PC-3 (cell line): ENCODE data around the gene PCNP. TPM values are rescaled to one million over a fixed set of nuclear protein-coding genes. Genes with fewer than 3 reads are reported as not detected.
"Not testable (repeated sequence)": the region's sequence is repeated elsewhere in the genome, so short reads cannot be mapped to it uniquely, and the experiment has no call there.

Source experiments
- ATAC-seq: fragments of 200-7000 bp; cut with Tn5 transposase; 2 replicates; pipeline ENCODE4 v1.9.1; 2020; ENCODE audit warnings: mild to moderate bottlenecking, moderate library complexity
- BruUV-seq: library from RNA; stranded (reverse); fragments of 400-500 nt; replicated peaks from 2 replicates; lab custom pipeline; 2021; lab: Mats Ljungman, UMichigan
- CTCF ChIA-PET: fragments of 300-600 bp; sonication (Branson Sonifier 250); formaldehyde crosslinking; loops from one replicate; lab custom pipeline; 2022; ENCODE audit warnings: antibody characterized with exemption; lab: Charles Lee
- POLR2A ChIA-PET: fragments of 300-600 bp; sonication (Branson Sonifier 250); formaldehyde crosslinking; loops from one replicate; lab custom pipeline; 2022; ENCODE audit warnings: antibody characterized with exemption; ENCODE audit not compliant: unreplicated experiment; lab: Charles Lee
- DNase-seq: peaks from one replicate; pipeline ENCODE4 v3.0.0-alpha.2; 2015
- H2AFZ ChIP-seq: fragments of 300-600 bp; sonication (generic); 2 replicates; pipeline ENCODE4 v1.6.0; 2016; ENCODE audit warnings: antibody characterized with exemption, low read length
- H3F3A ChIP-seq: fragments of 300-600 bp; sonication (generic); one replicate; pipeline ENCODE4 v1.6.0; 2017; ENCODE audit warnings: antibody characterized with exemption, low read length, control low read depth, mild to moderate bottlenecking; ENCODE audit not compliant: unreplicated experiment
- H3K27ac ChIP-seq: fragments of 300-600 bp; sonication (generic); 2 replicates; pipeline ENCODE4 v1.5.1; 2016; ENCODE audit warnings: mild to moderate bottlenecking, low read length
- H3K27me3 ChIP-seq: fragments of 300-600 bp; sonication (generic); 2 replicates; pipeline ENCODE4 v1.6.1; 2016; ENCODE audit warnings: low read length, mixed read lengths
- H3K36me3 ChIP-seq: fragments of 300-600 bp; sonication (generic); 2 replicates; pipeline ENCODE4 v1.6.1; 2016; ENCODE audit warnings: low read depth, mixed run types, low read length, mixed read lengths
- H3K4me1 ChIP-seq: fragments of 300-600 bp; sonication (generic); 2 replicates; pipeline ENCODE4 v1.5.1; 2016; ENCODE audit warnings: low read length; ENCODE audit not compliant: insufficient read depth
- H3K4me2 ChIP-seq: fragments of 300-600 bp; sonication (generic); 2 replicates; pipeline ENCODE4 v1.6.0; 2016; ENCODE audit warnings: low read length
- H3K4me3 ChIP-seq: fragments of 300-600 bp; sonication (generic); 2 replicates; pipeline ENCODE4 v1.5.1; 2016; ENCODE audit warnings: mild to moderate bottlenecking, low read length, mixed read lengths
- H3K79me2 ChIP-seq: fragments of 300-600 bp; sonication (generic); 2 replicates; pipeline ENCODE4 v1.6.1; 2017; ENCODE audit warnings: low read length, mixed read lengths
- H3K9ac ChIP-seq: fragments of 300-600 bp; sonication (generic); 2 replicates; pipeline ENCODE4 v1.6.0; 2016; ENCODE audit warnings: mild to moderate bottlenecking, low read length
- H3K9me2 ChIP-seq: fragments of 300-600 bp; sonication (generic); replicated peaks from 2 replicates; pipeline ENCODE4 v1.6.1; 2016; ENCODE audit warnings: mixed run types, low read length, mixed read lengths
- H3K9me3 ChIP-seq: fragments of 300-600 bp; sonication (generic); 2 replicates; pipeline ENCODE4 v1.6.1; 2016; ENCODE audit warnings: low read length, mixed read lengths
- H4K20me1 ChIP-seq: fragments of 300-600 bp; sonication (generic); 2 replicates; pipeline ENCODE4 v1.6.1; 2016; ENCODE audit warnings: low read length, mixed read lengths
- CTCF ChIP-seq: fragments of 300-600 bp; sonication (generic); conservative IDR thresholded peaks from 2 replicates; pipeline ENCODE4 v1.5.1; 2017; ENCODE audit warnings: antibody characterized with exemption, low read depth, mild to moderate bottlenecking, low read length
- EZH2 ChIP-seq: fragments of 300-600 bp; sonication (generic); IDR thresholded peaks from one replicate; pipeline ENCODE4 v1.6.1; 2017; ENCODE audit warnings: antibody characterized with exemption, mild to moderate bottlenecking, low read length; ENCODE audit not compliant: unreplicated experiment
- EZH2phosphoT487 ChIP-seq: fragments of 300-600 bp; sonication (generic); IDR thresholded peaks from 2 replicates; pipeline ENCODE4 v1.6.1; 2018; ENCODE audit warnings: mild to moderate bottlenecking, antibody characterized with exemption, low read length, borderline replicate concordance
- intact Hi-C: fragments of 100-400 bp; cut with micrococcal nuclease; formaldehyde crosslinking; loops from 2 replicates; pipeline ENCODE4 v1.9.0; 2023
- total RNA-seq: library from RNA; depleted of rRNA; stranded (reverse); fragments of >200 nt; gene quantifications from 2 replicates; pipeline ENCODE4 v1.2.3, GENCODE V29; 2014

The PCNP gene
- total RNA-seq, 1 experiment from 2014 or later: 71.1 TPM

GRCh38 chr3:101629219-101629618, 55.2 kb downstream of the PCNP start:
- TF ChIP-seq EZH2 (no peak), EZH2phosphoT487 (no peak), CTCF (no peak)
- H3K9ac ChIP-seq: no peak overlapping the region
- no peaks in the 10 kb centered on the region for H3K9me2 ChIP-seq
- H3K79me2 ChIP-seq: no peaks in the 10 kb centered on the region
- BruUV-seq: no TSS peak
- no peak overlapping the region for H3K4me3 ChIP-seq
- H2AFZ ChIP-seq: no peak overlapping the region
- DNase-seq: no peak
- H3F3A ChIP-seq: no peaks in the 10 kb centered on the region
- H3K4me1 ChIP-seq: no peaks in the 10 kb centered on the region
- no peaks in the 10 kb centered on the region for H3K36me3 ChIP-seq
- ATAC-seq: no peak
- no peaks in the 10 kb centered on the region for H4K20me1 ChIP-seq
- H3K27ac ChIP-seq: no peak overlapping the region
- POLR2A ChIA-PET: no interaction called here
- no peaks in the 10 kb centered on the region for H3K9me3 ChIP-seq
- no peaks in the 10 kb centered on the region for H3K27me3 ChIP-seq
- H3K4me2 ChIP-seq: no peak overlapping the region
- CTCF ChIA-PET: no interaction called here
- intact Hi-C loops: no loop called here

GRCh38 chr3:101631098-101631796, 57.3 kb downstream of the PCNP start:
- intact Hi-C loops: loop anchor here (10.0 kb wide), 1 partner anchor 216 kb away; no protein-coding TSS in a partner anchor
- no peaks in the 10 kb centered on the region for H3K4me1 ChIP-seq
- H4K20me1 ChIP-seq: no peaks in the 10 kb centered on the region
- POLR2A ChIA-PET: no interaction called here
- no peaks in the 10 kb centered on the region for H3K9me3 ChIP-seq
- no peak overlapping the region for H3K4me2 ChIP-seq
- no peak overlapping the region for H3K9ac ChIP-seq
- H3F3A ChIP-seq: no peaks in the 10 kb centered on the region
- no peaks in the 10 kb centered on the region for H3K9me2 ChIP-seq
- no peak overlapping the region for H2AFZ ChIP-seq
- no peak for ATAC-seq
- H3K79me2 ChIP-seq: no peaks in the 10 kb centered on the region
- CTCF ChIA-PET: no interaction called here
- BruUV-seq: no TSS peak
- no peaks in the 10 kb centered on the region for H3K27me3 ChIP-seq
- TF ChIP-seq CTCF (no peak), EZH2 (no peak), EZH2phosphoT487 (no peak)
- DNase-seq: no peak
- H3K36me3 ChIP-seq: no peaks in the 10 kb centered on the region
- H3K27ac ChIP-seq: no peak overlapping the region
- H3K4me3 ChIP-seq: no peak overlapping the region

GRCh38 chr3:101631959-101632358, 58.0 kb downstream of the PCNP start:
- H3F3A ChIP-seq, H3K27me3 ChIP-seq, ATAC-seq, BruUV-seq, H3K79me2 ChIP-seq, H3K36me3 ChIP-seq, CTCF ChIA-PET, DNase-seq, H3K27ac ChIP-seq, H3K4me1 ChIP-seq, H3K9me3 ChIP-seq, H4K20me1 ChIP-seq, H3K4me2 ChIP-seq, H2AFZ ChIP-seq, H3K9ac ChIP-seq, POLR2A ChIA-PET, H3K9me2 ChIP-seq, H3K4me3 ChIP-seq: not testable (repeated sequence)
- intact Hi-C loops: loop anchor here (10.0 kb wide), 1 partner anchor 217 kb away; no protein-coding TSS in a partner anchor
